NCI-H774 (cell line): ENCODE results near the gene YAP1.
A peak's percentile ranks its signal among the peaks of the same experiment; 100 is the strongest.

ENCODE experiments used
- DNase-seq: peaks from one replicate; lab custom pipeline; 2025; lab: John Stamatoyannopoulos, UW

The YAP1 gene

DNA sequence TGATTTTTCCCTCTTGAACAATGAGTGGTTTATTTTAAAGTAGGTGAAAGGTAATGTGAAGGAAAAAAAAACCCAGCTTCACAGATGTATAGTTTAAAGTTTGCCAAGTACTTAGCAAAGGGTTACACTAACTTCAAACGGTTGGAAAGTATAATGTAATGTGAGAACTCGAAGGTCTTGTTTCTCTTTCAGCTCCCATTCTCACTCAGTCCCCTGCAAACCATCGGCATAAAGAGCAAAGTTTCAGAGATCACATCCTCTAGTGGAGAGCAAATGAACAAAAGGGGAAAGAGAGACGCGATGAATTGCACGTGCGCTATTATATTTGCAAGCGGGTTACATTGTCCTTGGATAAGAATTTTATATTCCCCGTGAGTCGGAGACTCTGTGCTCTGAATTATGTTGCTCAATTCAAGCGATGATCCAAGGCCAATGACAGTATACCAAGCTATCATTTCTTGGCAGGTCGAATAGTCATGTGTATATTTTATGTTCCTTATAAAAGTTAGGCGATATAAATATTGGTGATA lies 169.5 kb downstream of the YAP1 start:
- peak; percentile 13 for DNase-seq

DNA sequence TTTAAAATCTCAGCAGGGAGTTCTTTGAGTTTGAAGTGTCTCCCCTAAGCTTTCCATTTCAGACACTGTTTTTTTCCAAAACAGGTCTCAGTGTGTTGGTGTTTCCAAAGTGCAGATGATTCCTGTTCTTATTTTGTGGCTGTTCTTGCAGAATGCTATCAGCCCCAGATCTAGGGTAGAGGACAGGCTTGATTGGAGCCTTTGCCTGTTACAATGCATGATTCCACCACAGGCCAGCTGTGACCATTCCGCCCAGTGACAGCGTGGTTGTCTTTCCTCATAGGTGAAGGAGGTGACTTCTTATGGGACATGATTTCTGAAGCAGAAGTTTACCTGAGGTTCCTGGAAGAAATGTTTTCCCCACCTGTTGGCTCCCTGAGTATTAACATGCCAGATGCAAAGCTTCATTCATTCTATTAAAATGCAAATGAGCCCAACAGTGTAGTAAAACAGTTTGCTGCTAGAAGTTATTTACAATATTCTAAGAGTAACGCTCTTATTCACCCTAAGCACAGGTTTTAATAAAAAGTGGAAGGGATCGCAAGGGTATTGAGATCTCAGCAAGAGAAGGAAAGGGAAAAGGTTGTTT lies 170.1 kb downstream of the YAP1 start:
- DNase-seq: no peak
